Adipose tissue (tissue), 3 donors: Measurements from ENCODE around the gene SCAMP5. TPM values are rescaled to one million over a fixed set of nuclear protein-coding genes. Genes with fewer than 3 reads are reported as not detected.

Experiments used
- H3K27ac ChIP-seq: one replicate; pipeline ENCODE4 v1.5.1; 2013; ENCODE audit warnings: low read depth, low read length
- WGBS, 3 donors: extraction: QIAGEN DNeasy Blood & Tissue Kit; methylation state at CpG; one replicate each; pipeline ENCODE4 v1.1.7; 2013; 5-methylcytosine and 5-hydroxymethylcytosine counted together
- polyA plus RNA-seq, 3 donors: library from polyadenylated mRNA; stranded (reverse); fragments of 200-250 nt; gene quantifications; one replicate each; pipeline ENCODE4 v1.2.3, GENCODE V29; 2013
- donor health status: healthy with polysubstance abuse.
- donor health status: Bipolar disorder and iron deficiency.
- donor health status: healthy.

The SCAMP5 gene
- polyA plus RNA-seq, 3 donors, result 1.5 to 49.1 (median 2.8) TPM

DNA sequence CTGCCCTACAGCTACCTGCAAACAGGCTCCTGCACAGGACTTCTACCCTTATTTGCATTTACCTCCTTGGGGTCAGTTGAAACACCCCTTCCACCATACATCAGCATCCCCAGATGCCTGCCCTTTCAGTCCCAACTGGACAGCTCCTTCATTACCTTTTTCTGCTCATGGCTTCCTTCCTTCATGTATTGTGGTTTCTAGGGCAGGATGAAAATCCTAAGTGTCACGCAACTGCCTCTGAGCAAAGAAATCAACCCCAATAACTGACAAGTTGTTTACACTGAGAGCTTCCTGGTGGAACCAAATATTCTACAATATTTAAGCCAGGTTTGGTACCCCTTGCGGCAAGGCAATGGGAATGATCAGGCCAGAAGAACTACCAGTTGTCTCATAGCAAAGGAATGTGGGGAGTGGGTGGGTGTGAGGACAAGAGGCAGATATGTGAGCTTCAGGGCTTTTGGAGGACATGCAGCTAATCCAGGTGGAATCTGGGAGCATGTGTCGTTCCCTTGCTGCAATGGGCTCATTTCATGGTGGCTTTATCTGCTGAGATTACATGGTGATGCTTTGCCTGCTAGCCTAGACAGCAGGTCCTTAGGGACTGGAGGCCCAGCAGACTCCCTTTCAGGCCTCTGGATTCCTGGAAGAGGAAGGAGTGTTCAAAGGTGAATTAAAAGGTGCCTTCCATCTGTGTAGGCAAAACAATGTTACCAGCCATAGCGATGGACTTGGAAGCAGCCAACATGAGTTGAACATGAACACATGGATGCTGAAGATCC is 63.0 kb downstream of the SCAMP5 start:
- 79 to 96% (median 85%) methylated on average over 4 of the region's 4 CpGs for WGBS, 3 donors
- H3K27ac ChIP-seq, result no peak overlapping the region

DNA sequence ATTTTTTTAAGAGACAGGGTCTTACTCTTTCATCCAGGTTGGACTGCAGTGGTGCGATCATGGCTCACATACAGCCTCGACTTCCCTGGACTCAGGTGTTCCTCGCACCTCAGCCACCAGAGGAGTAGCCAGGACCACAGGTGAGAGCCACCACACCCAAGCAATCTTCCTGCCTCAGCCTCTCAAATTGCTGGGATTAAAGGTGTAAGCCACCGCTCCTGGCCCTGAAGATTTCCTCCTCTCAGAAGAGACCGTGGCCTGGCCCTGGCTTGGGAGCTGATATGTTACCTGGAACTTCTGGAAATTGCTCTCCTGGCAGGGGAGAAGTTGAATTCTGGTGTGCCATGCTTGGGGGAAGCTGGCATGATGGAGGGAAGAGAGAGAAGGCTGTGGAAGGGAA is 64.2 kb downstream of the SCAMP5 start:
- H3K27ac ChIP-seq, result no peak overlapping the region
- 90 to 98% (median 97%) methylated on average over 5 of the region's 5 CpGs for WGBS, 3 donors

DNA sequence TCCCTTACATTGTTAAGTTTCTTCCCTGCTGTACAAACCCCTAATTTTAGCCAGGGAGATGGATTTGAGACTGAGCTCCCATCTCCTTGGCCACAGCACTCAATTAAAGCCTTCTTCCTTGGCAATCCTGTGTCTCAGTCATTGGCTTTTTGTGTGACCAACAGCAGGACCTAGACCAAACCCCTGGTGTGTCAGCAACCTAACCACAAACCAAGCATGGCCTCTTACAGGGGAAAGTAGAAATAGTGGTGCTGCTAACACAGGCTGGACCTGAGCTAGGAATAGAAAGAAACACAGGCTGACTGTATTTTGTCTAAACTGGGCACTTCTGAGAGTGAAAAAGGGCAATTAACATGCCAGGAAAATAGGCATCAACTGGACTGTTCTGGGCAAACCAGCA is 65.9 kb downstream of the SCAMP5 start:
- H3K27ac ChIP-seq, result no peak overlapping the region

DNA sequence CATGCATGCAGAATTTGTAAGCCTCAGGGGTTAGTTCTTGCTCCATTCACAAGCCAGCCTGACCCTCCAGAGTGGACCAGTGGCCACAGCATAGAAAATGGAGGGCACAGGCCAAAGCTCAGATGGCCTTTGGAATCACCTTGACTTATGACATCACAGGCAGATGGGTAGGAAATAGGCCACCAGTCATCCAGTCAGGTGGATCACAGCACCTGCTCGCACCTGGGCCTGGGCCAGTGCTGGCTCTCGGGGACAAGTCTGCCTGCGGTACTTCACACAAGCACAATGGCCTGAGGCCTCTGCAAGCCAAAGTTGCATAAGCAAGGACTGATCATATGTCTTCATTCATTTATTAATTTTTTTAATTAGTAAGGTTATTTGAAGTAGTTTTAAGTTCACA is 67.3 kb downstream of the SCAMP5 start:
- H3K27ac ChIP-seq, result no peak overlapping the region
- WGBS, 3 donors, result 63 to 64% (median 64%) methylated on average over 3 of the region's 3 CpGs

DNA sequence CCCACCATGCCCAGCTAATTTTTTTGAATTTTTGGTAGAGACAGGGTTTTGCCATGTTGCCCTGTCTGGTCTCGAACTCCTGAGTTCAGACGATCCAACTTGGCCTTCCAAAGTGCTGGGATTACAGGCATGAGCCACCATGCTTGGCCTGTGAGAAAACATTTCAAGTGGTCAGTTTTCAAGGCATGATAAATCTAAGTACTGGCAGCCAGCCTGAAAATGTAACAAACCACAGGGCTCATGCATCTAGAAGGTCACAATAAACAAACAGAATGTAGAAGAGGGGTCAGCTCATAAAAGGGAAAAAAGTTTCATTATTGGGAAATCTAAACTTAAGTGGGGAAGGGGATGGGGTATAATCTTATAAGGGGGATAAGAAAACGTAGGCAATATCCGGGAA is 68.0 kb downstream of the SCAMP5 start:
- 64 to 72% (median 71%) methylated on average over 4 of the region's 4 CpGs for WGBS, 3 donors
- H3K27ac ChIP-seq, result no peak overlapping the region

DNA sequence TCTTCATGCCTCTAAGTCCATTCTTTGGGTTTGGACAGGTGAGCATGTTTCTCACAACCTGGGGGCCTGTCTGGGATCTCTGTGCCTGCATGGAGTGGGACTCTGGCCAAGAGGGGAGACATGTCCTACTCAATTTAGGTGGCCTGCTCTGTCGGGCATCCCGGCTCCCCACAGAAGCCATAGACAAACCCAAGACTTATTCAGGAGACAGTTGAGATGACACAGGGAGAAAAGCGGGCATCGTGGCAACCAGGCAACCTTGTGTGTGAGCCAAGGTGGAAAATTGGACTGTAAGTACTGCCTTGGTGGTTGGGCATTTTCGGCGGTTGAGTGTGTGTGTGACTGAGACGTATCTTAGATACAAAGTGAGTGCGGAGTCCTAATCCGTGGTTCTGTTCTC is 68.5 kb downstream of the SCAMP5 start:
- H3K27ac ChIP-seq, result no peak overlapping the region
- WGBS, 3 donors, result 94 to 96% (median 95%) methylated on average over 9 of the region's 9 CpGs

DNA sequence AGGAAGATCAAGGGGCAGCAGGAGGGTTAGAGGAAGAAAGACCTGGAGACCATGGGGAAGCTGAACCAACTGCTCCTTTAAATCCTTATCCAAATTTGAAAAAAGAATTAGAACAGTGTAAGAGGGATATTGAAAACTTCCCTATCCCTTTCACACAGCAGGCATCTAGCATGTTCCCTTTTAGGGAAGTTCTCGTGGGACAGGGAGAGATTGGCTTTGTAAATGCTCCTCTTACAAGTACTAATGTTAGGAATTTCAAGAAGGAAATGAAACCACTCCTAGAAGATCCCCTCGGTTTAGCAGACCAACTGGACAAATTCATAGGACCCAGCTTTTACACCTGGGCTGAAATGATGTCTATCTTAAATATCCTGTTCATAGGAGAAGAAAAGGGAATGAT is 69.5 kb downstream of the SCAMP5 start:
- 27 to 70% (median 39%) methylated on average over 2 of the region's 2 CpGs for WGBS, 3 donors
- no peak overlapping the region for H3K27ac ChIP-seq

DNA sequence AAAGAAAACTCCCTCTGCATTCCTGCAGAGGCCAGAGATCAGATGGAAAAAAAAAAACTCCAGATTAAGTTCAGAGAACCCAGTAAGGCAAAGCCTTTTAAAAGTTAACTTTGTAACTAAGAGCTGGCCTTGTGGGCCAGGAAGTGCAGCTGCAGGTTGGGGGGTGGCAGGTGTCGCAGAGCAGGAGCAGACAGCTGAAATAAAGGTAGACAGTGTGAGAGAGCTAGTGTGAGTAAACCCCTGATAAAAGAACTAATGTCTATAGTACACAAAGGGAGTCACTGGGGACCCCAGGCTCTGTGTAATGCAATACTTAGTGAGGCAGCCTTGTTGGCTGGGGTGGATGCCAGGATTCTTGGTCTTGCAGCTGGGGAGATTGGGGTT is 70.1 kb downstream of the SCAMP5 start:
- WGBS, 3 donors, result 31 to 78% (median 74%) methylated on average over 1 of the region's 1 CpG
- no peak overlapping the region for H3K27ac ChIP-seq

DNA sequence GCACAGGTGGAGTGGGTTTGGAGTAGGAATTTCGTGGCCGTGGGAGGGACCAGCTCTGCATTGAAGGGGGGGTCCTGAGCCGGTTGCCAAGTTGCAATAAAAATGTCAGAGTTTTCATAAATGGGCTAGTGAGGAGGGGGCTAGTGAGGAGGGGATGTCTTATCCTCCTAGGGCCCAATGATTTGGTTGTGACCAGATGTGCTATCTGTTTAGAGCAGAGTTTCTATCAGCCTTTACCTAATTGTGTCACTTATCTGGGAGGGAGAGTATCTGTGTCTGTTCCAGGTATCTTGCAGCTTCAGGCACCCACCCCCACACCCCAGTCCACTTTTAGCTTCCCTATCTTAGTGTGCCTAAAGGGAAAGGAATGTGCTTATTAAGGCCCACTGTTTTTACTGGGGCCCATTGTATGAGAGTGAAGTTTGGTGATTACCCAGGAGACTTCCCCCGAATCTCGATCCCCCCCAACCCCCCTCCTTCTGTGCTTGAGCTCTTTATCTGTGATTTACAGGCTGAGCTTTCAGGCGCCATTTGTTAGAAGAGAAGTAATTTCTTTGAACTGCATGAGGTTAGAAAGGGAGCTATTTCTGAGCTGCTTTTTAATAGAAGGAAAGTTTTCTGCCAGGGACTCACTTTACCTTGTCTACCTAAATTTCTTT is 70.6 kb downstream of the SCAMP5 start:
- WGBS, 3 donors, result 54 to 69% (median 60%) methylated on average over 6 of the region's 6 CpGs
- H3K27ac ChIP-seq, result no peak overlapping the region

DNA sequence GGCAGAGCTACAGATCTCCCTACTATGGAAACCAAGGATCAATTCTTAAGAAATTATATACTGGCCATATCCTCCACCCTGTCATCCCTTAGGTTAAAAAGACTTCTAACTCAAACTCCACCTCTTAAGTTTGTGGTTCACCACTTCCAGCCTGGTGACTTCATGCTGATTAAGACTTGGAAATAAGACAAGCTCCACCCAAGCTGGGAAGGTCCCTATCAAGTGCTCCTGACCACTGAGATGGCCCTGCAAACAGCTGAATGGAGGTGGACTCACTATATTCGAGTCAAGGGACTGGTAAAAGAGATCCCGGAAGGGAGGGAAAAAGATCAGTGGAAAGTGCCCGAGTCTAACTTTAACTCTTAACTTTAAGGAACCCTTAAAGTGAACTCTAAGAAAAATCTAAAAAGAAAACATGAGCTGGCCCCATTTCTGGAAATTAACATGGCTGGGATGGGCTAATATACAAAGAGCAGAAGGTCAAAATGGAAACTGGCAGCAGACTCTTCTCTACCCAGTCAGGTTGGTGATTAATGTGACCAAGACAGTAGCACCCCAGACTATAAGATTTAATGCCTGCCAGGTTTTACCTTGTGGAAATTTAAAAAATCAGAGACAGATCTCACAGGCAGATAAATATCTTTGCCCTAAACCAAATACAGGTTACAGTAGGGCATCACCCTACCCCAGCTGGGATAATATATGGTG is 71.9 kb downstream of the SCAMP5 start:
- 41 to 85% (median 47%) methylated on average over 3 of the region's 3 CpGs for WGBS, 3 donors
- H3K27ac ChIP-seq, result no peak overlapping the region

DNA sequence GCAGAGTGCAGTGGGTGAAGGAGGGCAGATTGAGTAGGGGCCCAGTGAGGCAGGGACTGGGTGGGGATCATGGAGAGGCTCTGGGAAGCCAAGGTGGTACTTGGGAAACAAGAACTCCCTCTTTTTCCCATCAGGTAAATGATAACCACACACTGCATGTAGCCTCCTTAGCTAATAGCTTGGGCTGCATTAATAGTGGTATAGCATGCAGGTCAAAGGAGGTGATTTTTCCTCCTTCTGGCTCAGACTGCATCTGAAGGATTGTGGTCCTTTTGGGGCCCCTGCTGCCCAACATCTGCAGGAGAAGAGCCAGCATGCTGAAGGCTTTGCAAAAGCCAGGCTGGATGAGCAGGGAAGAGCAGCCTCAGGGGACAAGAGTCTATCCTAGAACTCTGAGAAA is 73.4 kb downstream of the SCAMP5 start:
- H3K27ac ChIP-seq, result no peak overlapping the region

DNA sequence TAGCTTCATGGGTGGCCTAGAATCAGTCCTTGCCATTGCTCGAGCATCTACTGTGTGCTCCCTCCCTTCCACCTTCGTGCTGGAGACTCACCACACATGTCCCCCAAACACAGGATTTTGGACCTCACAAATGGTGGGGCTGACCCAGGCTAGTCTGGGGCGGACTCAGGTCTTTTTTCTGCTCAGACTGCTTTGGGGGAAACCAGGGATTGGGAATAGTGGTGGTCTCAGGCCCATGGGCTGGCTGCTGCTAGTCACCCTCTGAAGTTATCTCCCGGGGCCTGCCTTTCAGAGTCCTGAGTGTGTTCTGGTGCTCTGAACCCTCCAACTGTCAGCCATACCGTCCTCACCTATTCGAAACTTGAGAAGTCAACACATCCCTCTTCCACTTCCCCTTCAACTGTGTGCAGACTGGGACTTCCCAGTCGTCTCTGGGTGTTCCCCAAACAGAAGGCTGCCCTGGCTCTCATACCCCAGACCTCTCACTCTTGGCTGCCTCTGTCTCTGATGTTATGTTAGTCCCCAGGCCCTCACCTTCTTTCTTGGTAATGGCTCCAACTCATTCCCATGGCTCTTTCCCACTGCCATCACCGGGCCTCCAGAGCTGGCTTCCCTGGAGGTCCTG is 74.0 kb downstream of the SCAMP5 start:
- no peak overlapping the region for H3K27ac ChIP-seq

DNA sequence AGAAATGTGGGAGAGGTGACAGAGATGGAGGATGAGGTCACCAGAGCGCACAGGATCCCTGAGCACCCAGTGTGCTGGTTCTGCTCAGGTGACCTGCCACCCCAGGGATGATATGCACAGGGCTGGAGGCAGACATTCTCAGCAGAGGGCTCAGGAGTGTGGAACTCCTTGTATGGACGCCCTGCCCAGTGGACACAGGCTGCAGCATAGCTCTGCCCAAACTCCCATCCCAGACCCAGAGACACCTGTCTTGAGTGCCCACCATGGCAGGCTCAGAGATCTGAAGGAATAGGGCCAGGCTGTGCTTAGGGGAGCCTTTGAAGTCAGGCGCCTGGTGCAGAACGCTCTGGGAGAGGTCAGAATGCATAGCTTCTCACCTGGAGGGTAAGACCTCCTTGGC is 75.3 kb downstream of the SCAMP5 start:
- 85 to 98% (median 88%) methylated on average over 4 of the region's 4 CpGs for WGBS, 3 donors
- H3K27ac ChIP-seq, result no peak overlapping the region

More for the DNA sequence above, 74.0 kb downstream of the SCAMP5 start:
- 69 to 88% (median 72%) methylated on average over 8 of the region's 8 CpGs for WGBS, 3 donors

Other genes with a start within 250 kb of the SCAMP5 start
- gene CYP1A2, start 246.7 kb upstream of the SCAMP5 start, polyA plus RNA-seq, result under 1 TPM in 2 of 3 donors, not detected in 1; 0.07 to 0.27 TPM
- gene CSK, start 213.5 kb upstream of the SCAMP5 start, polyA plus RNA-seq, result 10 to 100 TPM; 13.2 to 33.6 (median 31.7) TPM
- gene LMAN1L, start 182.7 kb upstream of the SCAMP5 start, polyA plus RNA-seq, result under 1 TPM in 1 of 3 donors, not detected in 2; 0.01 TPM
- not detected for gene CPLX3, start 168.9 kb upstream of the SCAMP5 start, polyA plus RNA-seq
- 10 to 100 TPM; 18.1 to 24.7 (median 22.6) TPM for gene ULK3, start 152.4 kb upstream of the SCAMP5 start, polyA plus RNA-seq
- gene SCAMP2, start 122.2 kb upstream of the SCAMP5 start, polyA plus RNA-seq, result 10 to 100 TPM; 26.3 to 48.1 (median 34.8) TPM
- gene MPI, start 105.5 kb upstream of the SCAMP5 start, polyA plus RNA-seq, result 10 to 100 TPM; 16.9 to 24.3 (median 24.1) TPM
- 10 to 100 TPM; 20.3 to 65.4 (median 43.0) TPM for gene FAM219B, start 88.7 kb upstream of the SCAMP5 start, polyA plus RNA-seq
- gene COX5A, start 57.5 kb upstream of the SCAMP5 start, polyA plus RNA-seq, result 100 to 1,000 TPM; 192 to 378 (median 239) TPM
- 1 to 10 TPM; 3.4 to 6.3 (median 5.0) TPM for gene RPP25, start 38.8 kb upstream of the SCAMP5 start, polyA plus RNA-seq
- gene PPCDC, start 28.0 kb downstream of the SCAMP5 start, polyA plus RNA-seq, result 10 to 100 TPM; 11.1 to 25.0 (median 19.1) TPM
- 10 to 100 TPM in 2 of 3 donors, 1 to 10 TPM in 1; 9.2 to 18.9 (median 11.1) TPM for gene C15orf39, start 206.3 kb downstream of the SCAMP5 start, polyA plus RNA-seq